A549 (cell line): ENCODE data around the gene RADIL. TPM values are rescaled to one million over a fixed set of nuclear protein-coding genes. Genes with fewer than 3 reads are reported as not detected.

Experiments
- ATAC-seq, 2 experiments: fragments of 200-7000 bp in 1 of 2; fragments of >200 bp in 1 of 2; cut with Nextera tagmentation in 1 of 2; cut with Tn5 transposase in 1 of 2; 3 replicates each; pipeline versions ENCODE4 v1.8.0 to v1.9.1; 2018 to 2020; ENCODE audit warnings: mild to moderate bottlenecking in 1 of 2, moderate library complexity in 1 of 2
- CTCF ChIA-PET: fragments of 300-600 bp; sonication (Branson Sonifier 250); formaldehyde crosslinking; extraction: SDS; loops from one replicate; lab custom pipeline; 2021; ENCODE audit warnings: antibody characterized with exemption, inconsistent platforms; lab: Yijun Ruan, JAX
- POLR2A ChIA-PET: fragments of 350-600 bp; formaldehyde crosslinking; extraction: SDS; loops from one replicate; lab custom pipeline; 2021; ENCODE audit warnings: antibody characterized with exemption, inconsistent platforms; lab: Yijun Ruan, JAX
- DNase-seq, 2 experiments: peaks; one replicate each; pipeline versions ENCODE4 v3.0.0 to v3.0.0-alpha.2; 2011 to 2016; ENCODE audit warnings: low read depth in 1 of 2, low spot score in 1 of 2
- FAIRE-seq: peaks from 2 replicates; lab custom pipeline; 2011; peaks lifted over from hg19 to GRCh38; lab: Jason Lieb, UNC
- H3K27ac ChIP-seq, 2 experiments: fragments of >200 bp; sonication (Bioruptor Twin); formaldehyde crosslinking; 3 replicates each; pipeline ENCODE4 v1.5.1; 2016 to 2017
- H3K4me1 ChIP-seq: fragments of >200 bp; sonication (Bioruptor Twin); formaldehyde crosslinking; 3 replicates; pipeline ENCODE4 v1.6.1; 2016
- H3K4me2 ChIP-seq: fragments of >200 bp; sonication (Bioruptor Twin); formaldehyde crosslinking; 3 replicates; pipeline ENCODE4 v1.6.1; 2016
- H3K4me3 ChIP-seq: fragments of >200 bp; sonication (Bioruptor Twin); formaldehyde crosslinking; 3 replicates; pipeline ENCODE4 v1.5.1; 2016
- H3K9me3 ChIP-seq: fragments of >200 bp; sonication (Bioruptor Twin); formaldehyde crosslinking; 3 replicates; pipeline ENCODE4 v1.6.1; 2016
- BHLHE40 ChIP-seq: IDR thresholded peaks from 2 replicates; pipeline ENCODE4 v1.6.1; 2012; ENCODE audit warnings: low read depth, low read length, inconsistent platforms
- CHD2 ChIP-seq: fragments of 150-350 bp; IDR thresholded peaks from 2 replicates; pipeline ENCODE4 v1.6.1; 2014; ENCODE audit warnings: low read length; ENCODE audit not compliant: partially characterized antibody
- CHD4 ChIP-seq: fragments of 200-600 bp; sonication (generic); IDR thresholded peaks from 2 replicates; pipeline ENCODE4 v1.6.1; 2016; ENCODE audit warnings: antibody characterized with exemption, mild to moderate bottlenecking, borderline replicate concordance
- ESRRA ChIP-seq: fragments of 150-350 bp; IDR thresholded peaks from 2 replicates; pipeline ENCODE4 v1.6.1; 2014; ENCODE audit warnings: mild to moderate bottlenecking, low read length, borderline replicate concordance
- FOSB ChIP-seq: fragments of 250-450 bp; sonication (Bioruptor Pico); IDR thresholded peaks from 2 replicates; pipeline ENCODE4 v1.5.0; 2020; ENCODE audit warnings: mild to moderate bottlenecking, moderate library complexity
- FOXS1 ChIP-seq: fragments of 250-450 bp; sonication (Bioruptor Pico); IDR thresholded peaks from 2 replicates; pipeline ENCODE4 v1.5.0; 2020; ENCODE audit warnings: mild to moderate bottlenecking, moderate library complexity
- GATA3 ChIP-seq: IDR thresholded peaks from 2 replicates; pipeline ENCODE4 v1.6.1; 2012; ENCODE audit warnings: borderline replicate concordance
- HDAC2 ChIP-seq: fragments of 200-600 bp; sonication (generic); IDR thresholded peaks from 2 replicates; pipeline ENCODE4 v1.6.1; 2016
- HEYL ChIP-seq: fragments of 250-450 bp; sonication (Bioruptor Pico); IDR thresholded peaks from 2 replicates; pipeline ENCODE4 v1.8.0; 2021; ENCODE audit warnings: mild to moderate bottlenecking, moderate library complexity
- HOXB13 ChIP-seq: fragments of 250-450 bp; sonication (Bioruptor Pico); IDR thresholded peaks from 2 replicates; pipeline ENCODE4 v1.5.0; 2020; ENCODE audit warnings: low read depth, mild to moderate bottlenecking, moderate library complexity
- KDM1A ChIP-seq: fragments of 200-600 bp; sonication (generic); IDR thresholded peaks from 2 replicates; pipeline ENCODE4 v1.6.1; 2016; ENCODE audit warnings: low read depth, mild to moderate bottlenecking
- KDM5A ChIP-seq: fragments of 200-600 bp; sonication (generic); IDR thresholded peaks from 2 replicates; pipeline ENCODE4 v1.6.1; 2016; ENCODE audit warnings: antibody characterized with exemption, mild to moderate bottlenecking
- NPAS2 ChIP-seq: fragments of 250-450 bp; sonication (Bioruptor Pico); IDR thresholded peaks from 2 replicates; pipeline ENCODE4 v1.8.0; 2022; ENCODE audit warnings: mild to moderate bottlenecking, moderate library complexity, borderline replicate concordance
- PHF8 ChIP-seq: fragments of 200-600 bp; sonication (generic); IDR thresholded peaks from 2 replicates; pipeline ENCODE4 v1.6.1; 2016; ENCODE audit warnings: low read depth, mild to moderate bottlenecking, antibody characterized with exemption, moderate library complexity, borderline replicate concordance
- POLR2AphosphoS2 ChIP-seq: conservative IDR thresholded peaks from 2 replicates; pipeline ENCODE4 v1.6.1; 2012; ENCODE audit warnings: low read length, improper control_type of control experiment, inconsistent platforms
- RAD21 ChIP-seq, 2 experiments: fragments of >200 bp in 1 of 2; sonication (Bioruptor Twin) in 1 of 2; formaldehyde crosslinking in 1 of 2; IDR thresholded peaks in 1 of 2; conservative IDR thresholded peaks in 1 of 2; 2 replicates in 1 of 2; 3 replicates in 1 of 2; pipeline ENCODE4 v1.6.1; 2012 to 2018; ENCODE audit warnings: inconsistent platforms in 1 of 2
- RFX5 ChIP-seq: fragments of 450-650 bp; IDR thresholded peaks from 2 replicates; pipeline ENCODE4 v1.7.1; 2014; ENCODE audit warnings: antibody characterized with exemption, mild to moderate bottlenecking, moderate library complexity
- TFCP2L1 ChIP-seq: fragments of 250-450 bp; sonication (Bioruptor Pico); IDR thresholded peaks from 2 replicates; pipeline ENCODE4 v1.5.0; 2021; ENCODE audit warnings: mild to moderate bottlenecking
- TP53 ChIP-seq: fragments of 250-450 bp; sonication (Bioruptor Pico); IDR thresholded peaks from 2 replicates; pipeline ENCODE4 v1.5.0; 2021; ENCODE audit warnings: mild to moderate bottlenecking, moderate library complexity
- ZC3H11A ChIP-seq: fragments of 450-650 bp; IDR thresholded peaks from 2 replicates; pipeline ENCODE4 v1.6.1; 2014; ENCODE audit warnings: antibody characterized with exemption, mild to moderate bottlenecking
- WGBS: methylation state at CpG from one replicate; pipeline ENCODE4 v1.1.6; 2017; ENCODE audit errors: missing lambda C conversion rate; 5-methylcytosine and 5-hydroxymethylcytosine counted together
- polyA plus RNA-seq, 4 experiments: library from polyadenylated mRNA; depleted of rRNA in 3 of 4; stranded (reverse); fragments of >200 nt; fragmentation: RNase III in 1 of 4; extraction: RNeasy Plus Mini Kit Qiagen cat#74134 plus additional on column Dnase treatment in 1 of 4; gene quantifications; 2 replicates in 3 of 4; 3 replicates in 1 of 4; pipeline ENCODE4 v1.2.3, GENCODE V29; 2011 to 2017
- TF ChIP-seq, protein P1 (sequence below): fragments of >200 bp; sonication (Bioruptor Twin); formaldehyde crosslinking; IDR thresholded peaks from 3 replicates; pipeline ENCODE4 v1.5.1; 2016
- TF ChIP-seq, protein P2 (sequence below): IDR thresholded peaks from 2 replicates; pipeline ENCODE4 v1.6.1; 2012; ENCODE audit warnings: low read depth, borderline replicate concordance

RADIL gene
- polyA plus RNA-seq, 2 of the 4 experiments (the other 2 are of a cell fraction), result 1.0 to 1.1 TPM

DNA sequence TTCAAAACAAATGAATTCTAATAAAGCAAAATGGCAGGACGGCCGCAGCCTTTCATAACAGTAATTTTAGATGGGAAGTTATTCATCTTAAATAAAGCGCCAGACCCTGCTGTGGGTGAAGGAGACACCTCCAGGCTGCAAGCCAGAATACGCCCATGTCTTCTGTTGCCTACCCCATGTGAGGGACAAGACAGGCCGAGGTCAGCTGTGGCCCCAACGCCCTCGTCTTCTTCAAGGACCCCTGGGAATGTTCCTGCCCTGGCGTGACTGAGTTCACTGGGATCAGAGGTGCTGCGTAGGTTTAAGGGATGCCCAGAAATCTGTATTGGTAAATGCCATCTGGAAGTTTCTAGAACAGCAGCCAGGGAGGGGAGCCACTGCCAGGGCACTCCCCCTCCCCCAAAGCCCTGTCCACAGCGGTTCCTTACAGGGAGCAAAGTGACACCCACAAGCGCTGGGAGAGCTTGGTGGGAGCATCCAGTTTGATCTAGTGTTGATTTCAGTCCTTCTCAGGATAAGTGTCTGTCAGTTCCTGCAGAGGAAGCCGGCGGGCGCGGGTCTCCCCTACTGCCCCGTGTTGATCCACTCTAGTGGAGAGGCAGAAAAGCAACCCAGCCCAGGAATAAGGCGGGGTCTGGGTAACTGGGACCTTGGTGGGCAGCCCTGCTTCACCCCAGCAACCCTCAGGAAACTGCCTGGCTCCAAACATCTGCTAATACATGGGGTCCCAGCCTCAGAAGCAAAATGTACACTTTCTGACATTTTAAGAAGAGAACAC is 42.3 kb downstream of the RADIL start:
- Histone ChIP-seq H3K9me3 (no peaks in the 10 kb centered on the region), H3K4me2 (no peak overlapping the region), H3K4me1 (no peaks in the 10 kb centered on the region), H3K27ac (no peak overlapping the region), H3K4me3 (no peak overlapping the region)
- 88% methylated on average over 16 of the region's 17 CpGs for WGBS
- FAIRE-seq (no peak), ATAC-seq (no peak), DNase-seq (no peak)
- ChIA-PET POLR2A (no interaction called here), CTCF (interaction anchor here (0.7 to 0.9 kb wide), 2 partner anchors 12 to 43 kb away, joined by 3 to 4 read pairs; no protein-coding TSS in a partner anchor)
- TF ChIP-seq HDAC2 (no peak), CHD4 (no peak), PHF8 (no peak), KDM5A (no peak), ESRRA (no peak), HOXB13 (CRISPR knock-in tag) (no peak), TP53 (CRISPR knock-in tag) (no peak), RFX5 (no peak), FOSB (CRISPR knock-in tag) (no peak), RAD21 (conservative IDR thresholded peaks at IDR 0.05 in 1 of 2, IDR thresholded peaks at IDR 0.05 in 1 of 2) (no peak), NPAS2 (no peak), TFCP2L1 (no peak)
- TF ChIP-seq, protein P1, sequence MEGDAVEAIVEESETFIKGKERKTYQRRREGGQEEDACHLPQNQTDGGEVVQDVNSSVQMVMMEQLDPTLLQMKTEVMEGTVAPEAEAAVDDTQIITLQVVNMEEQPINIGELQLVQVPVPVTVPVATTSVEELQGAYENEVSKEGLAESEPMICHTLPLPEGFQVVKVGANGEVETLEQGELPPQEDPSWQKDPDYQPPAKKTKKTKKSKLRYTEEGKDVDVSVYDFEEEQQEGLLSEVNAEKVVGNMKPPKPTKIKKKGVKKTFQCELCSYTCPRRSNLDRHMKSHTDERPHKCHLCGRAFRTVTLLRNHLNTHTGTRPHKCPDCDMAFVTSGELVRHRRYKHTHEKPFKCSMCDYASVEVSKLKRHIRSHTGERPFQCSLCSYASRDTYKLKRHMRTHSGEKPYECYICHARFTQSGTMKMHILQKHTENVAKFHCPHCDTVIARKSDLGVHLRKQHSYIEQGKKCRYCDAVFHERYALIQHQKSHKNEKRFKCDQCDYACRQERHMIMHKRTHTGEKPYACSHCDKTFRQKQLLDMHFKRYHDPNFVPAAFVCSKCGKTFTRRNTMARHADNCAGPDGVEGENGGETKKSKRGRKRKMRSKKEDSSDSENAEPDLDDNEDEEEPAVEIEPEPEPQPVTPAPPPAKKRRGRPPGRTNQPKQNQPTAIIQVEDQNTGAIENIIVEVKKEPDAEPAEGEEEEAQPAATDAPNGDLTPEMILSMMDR, result no peak
- TF ChIP-seq, protein P2, sequence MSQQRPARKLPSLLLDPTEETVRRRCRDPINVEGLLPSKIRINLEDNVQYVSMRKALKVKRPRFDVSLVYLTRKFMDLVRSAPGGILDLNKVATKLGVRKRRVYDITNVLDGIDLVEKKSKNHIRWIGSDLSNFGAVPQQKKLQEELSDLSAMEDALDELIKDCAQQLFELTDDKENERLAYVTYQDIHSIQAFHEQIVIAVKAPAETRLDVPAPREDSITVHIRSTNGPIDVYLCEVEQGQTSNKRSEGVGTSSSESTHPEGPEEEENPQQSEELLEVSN, result no peak

DNA sequence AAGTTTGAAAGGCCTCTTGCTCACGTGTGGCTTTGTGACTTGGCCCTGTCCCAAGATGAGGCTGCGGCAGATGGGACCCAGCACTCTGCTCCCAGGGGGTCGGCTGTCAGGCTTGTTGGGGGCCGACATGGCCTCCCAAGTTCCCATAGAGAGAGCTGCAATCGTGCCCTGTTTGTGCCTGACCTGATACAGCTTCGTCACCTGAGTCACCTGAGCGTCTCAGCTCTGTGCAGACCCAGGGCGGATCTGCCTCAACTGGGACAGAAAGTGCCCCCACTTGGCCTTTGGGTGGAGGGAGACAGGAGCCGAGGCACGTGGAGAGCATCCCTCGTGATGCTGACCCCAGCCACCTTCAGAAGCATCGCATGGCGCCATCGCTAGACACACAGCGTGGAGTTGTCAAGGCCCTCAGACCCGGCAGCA is 43.4 kb downstream of the RADIL start:
- no peak for ATAC-seq
- H3K4me3 ChIP-seq, result no peak overlapping the region
- POLR2A ChIA-PET, result no interaction called here
- no peaks in the 10 kb centered on the region for H3K9me3 ChIP-seq
- H3K4me1 ChIP-seq, result no peaks in the 10 kb centered on the region
- CTCF ChIA-PET, result no interaction called here
- DNase-seq, result no peak
- 78% methylated on average over 4 of the region's 16 CpGs for WGBS
- FAIRE-seq, result no peak
- H3K27ac ChIP-seq, result no peak overlapping the region
- TF ChIP-seq POLR2AphosphoS2, result no peak
- no peak for TF ChIP-seq ZC3H11A
- TF ChIP-seq, protein P2, result no peak
- TF ChIP-seq KDM1A, result no peak
- no peak overlapping the region for H3K4me2 ChIP-seq

GRCh38 chr7:4838626-4839334 is 44.7 kb downstream of the RADIL start:
- Histone ChIP-seq H3K9me3 (no peaks in the 10 kb centered on the region), H3K4me1 (no peaks in the 10 kb centered on the region), H3K4me2 (no peak overlapping the region), H3K4me3 (no peak overlapping the region), H3K27ac (no peak overlapping the region)
- no peak for FAIRE-seq
- CTCF ChIA-PET, result no interaction called here
- TF ChIP-seq GATA3 (no peak), HEYL (no peak), BHLHE40 (no peak), KDM1A (no peak), NPAS2 (no peak), FOXS1 (CRISPR knock-in tag) (no peak), CHD2 (no peak)
- 90% methylated on average over 21 of the region's 21 CpGs for WGBS
- POLR2A ChIA-PET, result no interaction called here
- ATAC-seq, result no peak
- no peak for DNase-seq
